ENCODE measurements around the gene GNAZ. TPM values are rescaled to one million over a fixed set of nuclear protein-coding genes. Genes with fewer than 3 reads are reported as not detected.

Gene GNAZ
- total RNA-seq, 2 experiments from 2014 or later: 0.12 TPM; not detected in 1

GRCh38 chr22:23090457-23090835 is 20.1 kb downstream of the GNAZ start:
- H3K9me3 Mint-ChIP-seq (ENCODE audit: low read depth): no peaks in the 10 kb centered on the region
- H3K27ac Mint-ChIP-seq: no peak overlapping the region
- no peak for DNase-seq
- peaks cover 14% of the 10 kb centered on the region for H3K4me1 Mint-ChIP-seq
- peaks cover 4% of the 10 kb centered on the region for H3K27me3 Mint-ChIP-seq
- no peaks in the 10 kb centered on the region for H3K36me3 Mint-ChIP-seq
- H3K4me3 Mint-ChIP-seq: no peak overlapping the region
- CTCF ChIA-PET: no interaction called here
- no peak for ATAC-seq

GRCh38 chr22:23091760-23092159 is 21.4 kb downstream of the GNAZ start:
- Mint-ChIP-seq H3K4me1 (peaks cover 14% of the 10 kb centered on the region), H3K9me3 (ENCODE audit: low read depth) (no peaks in the 10 kb centered on the region)
- CTCF ChIA-PET: no interaction called here

GRCh38 chr22:23092217-23092955 is 22.1 kb downstream of the GNAZ start:
- Mint-ChIP-seq H3K36me3 (no peaks in the 10 kb centered on the region), H3K27me3 (no peaks in the 10 kb centered on the region), H3K9me3 (ENCODE audit: low read depth) (no peaks in the 10 kb centered on the region), H3K27ac (no peak overlapping the region), H3K4me3 (no peak overlapping the region), H3K4me1 (peaks cover 13% of the 10 kb centered on the region)
- CTCF ChIA-PET: no interaction called here
- ATAC-seq: no peak
- no peak for DNase-seq

More at GRCh38 chr22:23091760-23092159, 21.4 kb downstream of the GNAZ start:
- Mint-ChIP-seq H3K27ac (no peak overlapping the region), H3K36me3 (no peaks in the 10 kb centered on the region), H3K4me3 (no peak overlapping the region), H3K27me3 (peaks cover 2% of the 10 kb centered on the region)
- no peak for ATAC-seq
- DNase-seq: no peak

GRCh38 chr22:23093051-23093788 is 22.9 kb downstream of the GNAZ start:
- Mint-ChIP-seq H3K27me3 (no peaks in the 10 kb centered on the region), H3K27ac (no peak overlapping the region), H3K36me3 (no peaks in the 10 kb centered on the region), H3K4me1 (peaks cover 5% of the 10 kb centered on the region), H3K4me3 (no peak overlapping the region), H3K9me3 (ENCODE audit: low read depth) (no peaks in the 10 kb centered on the region)
- no peak for DNase-seq
- ATAC-seq: no peak
- CTCF ChIA-PET: no interaction called here

GRCh38 chr22:23094260-23094659 is 23.9 kb downstream of the GNAZ start:
- H3K9me3 Mint-ChIP-seq (ENCODE audit: low read depth): no peaks in the 10 kb centered on the region
- no peak overlapping the region for H3K4me3 Mint-ChIP-seq
- ATAC-seq: no peak
- H3K36me3 Mint-ChIP-seq: no peaks in the 10 kb centered on the region
- no peak for DNase-seq
- H3K27me3 Mint-ChIP-seq: no peaks in the 10 kb centered on the region
- no peak overlapping the region for H3K27ac Mint-ChIP-seq
- H3K4me1 Mint-ChIP-seq: no peaks in the 10 kb centered on the region
- CTCF ChIA-PET: no interaction called here

GRCh38 chr22:23094695-23095681 is 24.7 kb downstream of the GNAZ start:
- H3K27me3 Mint-ChIP-seq: no peaks in the 10 kb centered on the region
- no peaks in the 10 kb centered on the region for H3K4me1 Mint-ChIP-seq
- H3K36me3 Mint-ChIP-seq: no peaks in the 10 kb centered on the region
- no peaks in the 10 kb centered on the region for H3K9me3 Mint-ChIP-seq (ENCODE audit: low read depth)
- CTCF ChIA-PET: no interaction called here
- DNase-seq (no peak), ATAC-seq (no peak)
- no peak overlapping the region for H3K27ac Mint-ChIP-seq
- no peak overlapping the region for H3K4me3 Mint-ChIP-seq

- Mint-ChIP-seq H3K4me1 (no peaks in the 10 kb centered on the region), H3K27ac (no peak overlapping the region), H3K27me3 (no peaks in the 10 kb centered on the region), H3K36me3 (no peaks in the 10 kb centered on the region), H3K4me3 (no peak overlapping the region), H3K9me3 (ENCODE audit: low read depth) (no peaks in the 10 kb centered on the region)
- DNase-seq (no peak), ATAC-seq (no peak)
- CTCF ChIA-PET: no interaction called here
Observed at GRCh38 chr22:23095733-23096342, 25.5 kb downstream of the GNAZ start.

- H3K4me1 Mint-ChIP-seq: no peaks in the 10 kb centered on the region
- no peak overlapping the region for H3K4me3 Mint-ChIP-seq
Observed at GRCh38 chr22:23097412-23098229, 27.3 kb downstream of the GNAZ start.

GRCh38 chr22:23098230-23098705 is 27.9 kb downstream of the GNAZ start:
- Mint-ChIP-seq H3K4me1 (no peaks in the 10 kb centered on the region), H3K36me3 (no peaks in the 10 kb centered on the region), H3K27me3 (no peaks in the 10 kb centered on the region), H3K4me3 (no peak overlapping the region), H3K9me3 (ENCODE audit: low read depth) (no peaks in the 10 kb centered on the region), H3K27ac (no peak overlapping the region)
- CTCF ChIA-PET: no interaction called here
- ATAC-seq (no peak), DNase-seq (no peak)

More at GRCh38 chr22:23097412-23098229, 27.3 kb downstream of the GNAZ start:
- Mint-ChIP-seq H3K9me3 (ENCODE audit: low read depth) (no peaks in the 10 kb centered on the region), H3K27me3 (no peaks in the 10 kb centered on the region), H3K27ac (no peak overlapping the region), H3K36me3 (no peaks in the 10 kb centered on the region)
- CTCF ChIA-PET: no interaction called here
- DNase-seq (no peak), ATAC-seq (no peak)

- CTCF ChIA-PET: no interaction called here
- no peak overlapping the region for H3K4me3 Mint-ChIP-seq
- H3K9me3 Mint-ChIP-seq (ENCODE audit: low read depth): no peaks in the 10 kb centered on the region
- no peak for ATAC-seq
- no peak overlapping the region for H3K27ac Mint-ChIP-seq
- DNase-seq: no peak
- no peaks in the 10 kb centered on the region for H3K36me3 Mint-ChIP-seq
- no peaks in the 10 kb centered on the region for H3K4me1 Mint-ChIP-seq
- H3K27me3 Mint-ChIP-seq: no peaks in the 10 kb centered on the region
Observed at GRCh38 chr22:23098718-23099530, 28.6 kb downstream of the GNAZ start.

GRCh38 chr22:23099531-23099804 is 29.1 kb downstream of the GNAZ start:
- no peak overlapping the region for H3K27ac Mint-ChIP-seq

More at GRCh38 chr22:23099531-23099804, 29.1 kb downstream of the GNAZ start:
- CTCF ChIA-PET: no interaction called here
- no peak overlapping the region for H3K4me3 Mint-ChIP-seq
- H3K4me1 Mint-ChIP-seq: no peaks in the 10 kb centered on the region
- no peak for DNase-seq
- no peaks in the 10 kb centered on the region for H3K9me3 Mint-ChIP-seq (ENCODE audit: low read depth)
- no peaks in the 10 kb centered on the region for H3K27me3 Mint-ChIP-seq
- no peaks in the 10 kb centered on the region for H3K36me3 Mint-ChIP-seq
- ATAC-seq: no peak

Data from activated CD8-positive, alpha-beta memory T cell treated with anti-CD3 and anti-CD28 coated beads, Interleukin-2, amount 10 ng/mL, durations not matched to agents 7 days and 5 days (primary cell).